Measurements from ENCODE around the gene CASK.
A peak's percentile ranks its signal among the peaks of the same experiment; 100 is the strongest.

CASK gene

DNA sequence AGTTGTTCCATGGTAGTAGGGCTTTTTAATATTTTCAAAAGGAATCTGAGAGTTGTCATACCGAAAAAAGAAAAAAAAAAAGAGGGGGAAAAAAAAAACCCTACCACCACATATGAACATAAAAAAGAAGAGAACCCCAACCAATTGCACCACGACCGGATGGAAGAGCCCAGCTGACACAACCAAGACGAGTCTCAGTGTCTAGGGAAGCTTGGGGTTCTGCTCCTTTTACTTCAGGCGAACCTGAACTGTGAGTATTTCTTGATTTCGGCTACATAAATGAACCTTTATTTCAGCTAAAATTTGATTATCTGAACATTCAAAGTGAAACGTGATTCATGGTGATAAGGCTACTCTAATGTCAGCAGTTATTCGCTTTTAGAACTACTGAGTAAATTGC is 234.5 kb downstream of the CASK start, which contains the start of gene GPR34:
GPR34 (plus strand) TSS at position 139 of the 400 bp plus-strand sequence. CDS start 6,661 bp downstream, outside the sequence.
- H3K9me3 ChIP-seq: no peaks in the 10 kb centered on the region
- peaks cover 40 to 50% of the 10 kb centered on the region in 2 experiments for H3K4me1 ChIP-seq (ENCODE audit: control insufficient read depth in 1 of 2, insufficient read depth in 1 of 2, low read depth in 1 of 2, low read length in 1 of 2)
- H3K4me3 ChIP-seq (ENCODE audit: low read depth in 1 of 2, low read length in 1 of 2): no peak within 1 kb of the TSS
- H3K27me3 ChIP-seq: no peaks in the 10 kb centered on the region
- peak within 1 kb of the TSS; percentile 67 for H3K27ac ChIP-seq
- H3K36me3 ChIP-seq: no peaks in the 10 kb centered on the region
- TF ChIP-seq, protein P1, sequence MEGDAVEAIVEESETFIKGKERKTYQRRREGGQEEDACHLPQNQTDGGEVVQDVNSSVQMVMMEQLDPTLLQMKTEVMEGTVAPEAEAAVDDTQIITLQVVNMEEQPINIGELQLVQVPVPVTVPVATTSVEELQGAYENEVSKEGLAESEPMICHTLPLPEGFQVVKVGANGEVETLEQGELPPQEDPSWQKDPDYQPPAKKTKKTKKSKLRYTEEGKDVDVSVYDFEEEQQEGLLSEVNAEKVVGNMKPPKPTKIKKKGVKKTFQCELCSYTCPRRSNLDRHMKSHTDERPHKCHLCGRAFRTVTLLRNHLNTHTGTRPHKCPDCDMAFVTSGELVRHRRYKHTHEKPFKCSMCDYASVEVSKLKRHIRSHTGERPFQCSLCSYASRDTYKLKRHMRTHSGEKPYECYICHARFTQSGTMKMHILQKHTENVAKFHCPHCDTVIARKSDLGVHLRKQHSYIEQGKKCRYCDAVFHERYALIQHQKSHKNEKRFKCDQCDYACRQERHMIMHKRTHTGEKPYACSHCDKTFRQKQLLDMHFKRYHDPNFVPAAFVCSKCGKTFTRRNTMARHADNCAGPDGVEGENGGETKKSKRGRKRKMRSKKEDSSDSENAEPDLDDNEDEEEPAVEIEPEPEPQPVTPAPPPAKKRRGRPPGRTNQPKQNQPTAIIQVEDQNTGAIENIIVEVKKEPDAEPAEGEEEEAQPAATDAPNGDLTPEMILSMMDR (IDR thresholded peaks at IDR 0.05): no peak

DNA sequence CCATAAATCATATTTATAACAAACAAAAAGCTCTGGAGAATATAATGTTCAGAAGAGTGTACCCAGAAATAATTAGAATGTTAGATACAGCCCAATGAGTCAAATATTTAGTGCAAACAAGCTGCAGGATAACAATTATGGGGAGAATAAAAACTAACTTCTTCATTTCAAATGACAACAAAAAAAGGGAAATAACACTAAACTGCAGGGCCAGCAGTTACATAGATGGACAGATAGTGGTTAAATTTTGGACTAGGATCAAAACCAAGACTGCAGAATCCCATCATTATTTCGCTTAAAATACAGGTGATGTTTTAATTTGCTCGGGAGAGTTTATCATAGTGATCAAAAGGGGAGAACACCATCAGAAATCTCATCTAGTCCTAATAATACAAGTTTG is 235.2 kb downstream of the CASK start:
- Histone ChIP-seq H3K27ac (peak overlapping the region; percentile 67), H3K36me3 (no peaks in the 10 kb centered on the region), H3K9me3 (no peaks in the 10 kb centered on the region), H3K4me3 (ENCODE audit: low read depth in 1 of 2, low read length in 1 of 2) (no peak overlapping the region), H3K27me3 (no peaks in the 10 kb centered on the region), H3K4me1 (ENCODE audit: control insufficient read depth in 1 of 2, insufficient read depth in 1 of 2, low read depth in 1 of 2, low read length in 1 of 2) (peaks cover 35 to 45% of the 10 kb centered on the region in 2 experiments)
- TF ChIP-seq, protein P1 (IDR thresholded peaks at IDR 0.05): no peak

DNA sequence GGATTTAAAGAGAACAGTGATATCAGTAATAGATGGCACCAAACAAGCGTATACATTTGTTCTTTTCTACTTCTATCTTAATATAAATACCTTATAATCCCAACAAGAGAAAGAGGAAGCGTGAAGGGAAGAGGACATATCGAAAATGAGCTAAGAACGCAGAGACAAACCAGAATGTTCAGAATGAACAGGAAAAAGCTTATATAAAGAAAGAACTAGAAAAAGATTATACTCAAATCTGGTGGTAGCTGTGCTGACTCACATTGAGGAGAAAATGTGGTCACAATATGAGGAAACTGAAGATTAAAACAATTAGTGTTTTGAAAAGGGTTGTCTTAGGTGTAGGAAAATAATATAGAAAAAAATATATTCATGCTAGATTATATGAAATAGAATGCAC is 236.6 kb downstream of the CASK start:
- TF ChIP-seq, protein P1 (IDR thresholded peaks at IDR 0.05): no peak

DNA sequence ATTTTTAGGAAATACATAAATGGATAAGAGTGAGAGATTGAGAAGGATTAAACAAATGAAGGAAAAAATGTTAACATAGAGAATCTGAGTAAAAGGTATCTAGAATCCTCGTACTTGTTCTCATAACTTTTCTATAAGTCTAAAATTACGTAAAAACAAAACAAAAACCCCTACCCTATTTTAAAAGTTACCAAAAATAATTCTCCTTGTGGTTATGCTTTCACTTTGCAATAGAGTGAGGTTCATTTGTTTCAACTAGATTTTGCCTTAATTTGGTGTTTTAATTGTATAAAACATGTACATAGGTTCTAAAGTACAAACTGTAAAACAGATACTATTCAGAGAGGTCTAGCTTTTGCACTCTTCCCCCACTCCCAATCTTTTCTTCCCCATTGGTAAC is 238.4 kb downstream of the CASK start:
- Histone ChIP-seq H3K36me3 (no peaks in the 10 kb centered on the region), H3K27me3 (no peaks in the 10 kb centered on the region), H3K9me3 (no peaks in the 10 kb centered on the region), H3K27ac (no peak overlapping the region), H3K4me1 (ENCODE audit: control insufficient read depth in 1 of 2, insufficient read depth in 1 of 2, low read depth in 1 of 2, low read length in 1 of 2) (peaks cover 32 to 41% of the 10 kb centered on the region in 2 experiments), H3K4me3 (ENCODE audit: low read depth in 1 of 2, low read length in 1 of 2) (no peak overlapping the region)
- TF ChIP-seq, protein P1 (IDR thresholded peaks at IDR 0.05): no peak

More for the DNA sequence above, 236.6 kb downstream of the CASK start:
- peaks cover 32 to 41% of the 10 kb centered on the region in 2 experiments for H3K4me1 ChIP-seq (ENCODE audit: control insufficient read depth in 1 of 2, insufficient read depth in 1 of 2, low read depth in 1 of 2, low read length in 1 of 2)
- no peaks in the 10 kb centered on the region for H3K36me3 ChIP-seq
- no peak overlapping the region for H3K4me3 ChIP-seq (ENCODE audit: low read depth in 1 of 2, low read length in 1 of 2)
- H3K27me3 ChIP-seq: no peaks in the 10 kb centered on the region
- no peaks in the 10 kb centered on the region for H3K9me3 ChIP-seq
- peak overlapping the region; percentile 21 for H3K27ac ChIP-seq

DNA sequence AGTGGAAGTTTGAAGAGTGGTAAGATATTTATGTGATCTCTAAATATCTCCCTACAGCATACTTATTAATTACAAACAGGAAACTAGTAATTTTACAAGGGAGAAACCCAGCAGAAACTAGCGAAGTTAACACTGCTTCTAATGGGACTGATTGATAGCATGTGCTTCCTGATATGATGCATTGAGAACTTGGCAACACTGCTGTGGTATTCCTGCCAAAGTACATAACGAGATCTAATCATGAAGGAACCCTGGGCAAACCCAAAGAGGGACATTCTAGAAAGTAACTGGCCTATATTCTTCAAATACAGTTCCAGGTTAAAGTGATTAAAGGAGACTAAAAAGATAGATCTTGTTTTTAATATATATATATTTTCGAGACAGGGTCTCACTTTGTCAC is 239.2 kb downstream of the CASK start:
- no peaks in the 10 kb centered on the region for H3K9me3 ChIP-seq
- H3K4me1 ChIP-seq (ENCODE audit: control insufficient read depth in 1 of 2, insufficient read depth in 1 of 2, low read depth in 1 of 2, low read length in 1 of 2): peaks cover 27 to 33% of the 10 kb centered on the region in 2 experiments
- H3K36me3 ChIP-seq: no peaks in the 10 kb centered on the region
- TF ChIP-seq, protein P1 (IDR thresholded peaks at IDR 0.05): no peak
- H3K27ac ChIP-seq: no peak overlapping the region
- H3K27me3 ChIP-seq: no peaks in the 10 kb centered on the region
- no peak overlapping the region for H3K4me3 ChIP-seq (ENCODE audit: low read depth in 1 of 2, low read length in 1 of 2)

Measured in neutrophil (primary cell).